GM21723 (cell line): ENCODE measurements around the gene SLC6A15.

ENCODE experiments used
- ATAC-seq: cut with Tn5 transposase; IDR thresholded peaks from one replicate; pipeline ENCODE4 v1.9.1; 2021; ENCODE audit warnings: mild to moderate bottlenecking, moderate library complexity; ENCODE audit not compliant: unreplicated experiment

The SLC6A15 gene

DNA sequence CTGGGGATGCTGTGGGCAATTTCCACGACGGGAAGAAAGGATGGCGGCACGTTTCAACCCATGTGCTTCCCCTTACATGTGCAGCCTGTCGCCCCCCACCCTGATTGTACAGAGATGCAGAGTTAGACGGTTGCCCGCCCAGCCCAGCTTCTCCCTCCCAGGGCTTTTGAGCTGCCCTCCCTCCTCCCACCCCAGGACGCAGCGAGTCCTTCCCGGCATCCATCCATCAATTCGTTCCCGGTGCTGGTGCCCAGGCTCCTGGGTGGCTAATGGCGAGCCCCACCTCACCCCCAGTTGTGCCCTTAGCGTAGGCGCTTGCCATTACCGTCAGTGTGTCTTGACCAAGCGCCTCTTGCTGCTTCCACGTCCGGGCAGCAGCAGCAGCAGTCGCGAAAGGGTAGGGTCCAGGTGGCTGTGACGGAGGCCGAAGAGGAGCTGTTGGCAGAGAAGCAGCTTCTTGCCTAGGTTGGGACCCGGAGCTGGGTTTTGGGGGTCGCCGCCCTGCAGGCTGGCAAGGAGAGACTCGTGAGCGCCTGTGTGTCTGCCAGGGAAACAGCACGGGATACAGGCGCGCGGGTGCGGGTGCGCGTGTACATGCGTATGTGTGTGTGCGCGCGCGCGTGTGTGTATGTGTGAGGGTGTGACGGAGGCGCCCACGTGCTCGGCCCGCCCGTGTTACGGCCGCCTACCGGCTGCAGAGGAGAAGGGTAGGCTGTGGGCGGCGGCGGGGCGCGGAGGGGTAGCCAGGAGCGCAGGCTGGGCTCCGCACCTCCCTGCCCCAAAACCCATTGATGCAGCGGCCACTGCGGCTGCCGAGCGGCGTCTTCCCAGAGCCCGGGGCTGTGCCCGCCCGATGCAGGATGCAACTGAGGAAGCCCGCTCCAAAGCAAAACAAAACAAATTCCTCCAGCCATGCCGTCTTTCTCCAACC, at the start of gene SLC6A15:
Gene SLC6A15 (minus strand): TSS at position 602 of the 931 bp plus-strand sequence. CDS start 20,679 bp downstream, outside the sequence.
- ATAC-seq = no peak

DNA sequence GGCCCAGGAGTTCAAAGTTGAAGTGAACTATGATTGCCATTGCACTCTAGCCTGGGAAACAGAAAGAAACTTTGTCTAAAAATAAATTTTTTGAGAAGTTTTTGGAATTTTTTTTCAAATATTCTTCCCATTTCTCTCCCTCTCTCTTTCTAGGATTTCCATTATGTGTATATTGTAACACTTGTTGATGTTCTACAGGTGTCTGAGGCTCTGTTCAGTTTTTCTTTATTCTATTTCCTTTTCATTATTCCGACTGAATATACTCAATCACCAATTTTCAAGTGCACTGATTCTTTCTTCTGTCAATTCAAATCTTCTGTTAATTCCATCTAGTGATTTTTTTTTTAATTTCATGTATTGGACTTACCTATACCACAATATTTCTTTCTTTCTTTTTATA, 48.3 kb upstream of the SLC6A15 start:
- no peak for ATAC-seq

DNA sequence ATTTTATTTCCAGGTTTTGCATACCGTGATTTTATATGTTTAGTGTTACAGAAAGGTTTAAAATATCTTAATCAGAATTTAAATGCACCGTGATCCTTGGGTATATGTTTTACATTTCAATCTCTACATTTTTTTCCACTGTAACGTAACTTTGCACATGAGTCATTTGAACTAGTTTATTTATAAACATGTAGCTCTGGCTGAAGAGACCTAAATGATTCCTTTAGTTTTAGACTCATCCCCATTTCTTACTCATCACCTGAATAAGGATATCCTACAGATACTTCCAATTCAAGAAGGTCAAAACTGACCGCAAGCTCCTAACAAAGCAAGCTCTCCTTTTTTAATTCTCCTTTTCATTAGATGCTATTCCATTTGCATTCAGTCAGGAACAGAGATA, 42.7 kb upstream of the SLC6A15 start:
- no peak for ATAC-seq

DNA sequence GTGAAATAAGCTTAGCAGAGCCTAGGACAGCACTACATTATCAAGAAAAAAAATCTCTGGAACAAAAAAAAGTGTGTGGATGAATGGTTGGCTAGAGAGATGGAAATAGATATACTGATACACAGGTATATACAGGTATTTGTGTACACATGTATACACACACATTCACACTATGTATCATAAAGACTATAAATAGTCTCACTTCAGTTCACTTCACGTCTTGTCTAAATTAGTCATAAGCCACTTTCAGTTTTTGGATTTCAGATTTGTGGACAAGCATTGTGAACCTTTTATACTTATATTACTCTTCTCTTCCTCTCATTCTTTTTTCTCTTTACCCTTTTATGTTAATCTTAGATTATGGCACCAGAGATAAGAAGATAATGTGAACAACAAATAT, 41.8 kb upstream of the SLC6A15 start:
- no peak for ATAC-seq

DNA sequence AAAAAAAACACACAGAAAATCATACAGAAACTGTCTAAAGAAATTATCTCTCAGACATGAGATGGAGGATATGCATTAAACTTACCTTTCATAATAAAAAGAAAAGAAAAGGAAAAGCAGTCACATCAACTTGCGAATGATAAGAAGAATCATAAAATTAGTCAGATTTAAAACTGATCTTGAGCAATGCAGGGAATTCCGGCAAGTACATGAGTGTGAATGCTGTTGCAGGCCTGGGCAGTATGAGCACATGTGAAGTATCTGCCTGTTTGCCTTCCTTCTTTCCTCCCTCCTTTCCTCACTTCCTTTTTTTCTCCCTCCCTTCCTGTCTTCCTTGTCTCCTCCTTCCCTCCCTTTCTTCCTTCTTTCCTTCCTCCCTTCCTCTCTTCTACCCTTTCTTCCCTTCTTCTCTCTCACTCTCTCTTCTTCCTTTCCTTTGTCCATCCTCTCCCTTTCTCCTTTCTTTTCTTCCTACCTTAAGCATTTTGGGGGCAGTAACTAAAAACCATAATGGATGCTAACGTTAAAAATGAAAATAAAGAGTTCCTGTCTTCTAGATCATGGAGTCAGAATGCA, 38.5 kb upstream of the SLC6A15 start:
- ATAC-seq = no peak

DNA sequence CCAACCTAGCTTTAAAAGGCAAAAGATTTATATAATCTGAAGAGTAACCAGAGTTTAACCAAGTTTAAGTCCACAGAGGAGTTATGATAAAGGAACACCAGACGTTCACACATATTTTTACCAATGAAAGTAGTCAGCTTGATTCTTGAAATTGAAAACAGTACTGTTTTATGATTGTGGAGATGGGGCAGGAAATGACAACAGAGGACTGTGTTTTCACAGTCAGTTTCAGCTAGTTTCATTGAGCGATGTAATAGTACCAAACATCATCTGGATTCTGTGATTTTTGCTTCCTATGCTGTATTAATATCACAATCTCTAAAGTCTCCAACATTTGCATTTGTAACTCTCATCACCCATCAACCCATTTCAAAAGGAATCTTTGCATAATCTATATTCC, 34.2 kb upstream of the SLC6A15 start:
- ATAC-seq = no peak

DNA sequence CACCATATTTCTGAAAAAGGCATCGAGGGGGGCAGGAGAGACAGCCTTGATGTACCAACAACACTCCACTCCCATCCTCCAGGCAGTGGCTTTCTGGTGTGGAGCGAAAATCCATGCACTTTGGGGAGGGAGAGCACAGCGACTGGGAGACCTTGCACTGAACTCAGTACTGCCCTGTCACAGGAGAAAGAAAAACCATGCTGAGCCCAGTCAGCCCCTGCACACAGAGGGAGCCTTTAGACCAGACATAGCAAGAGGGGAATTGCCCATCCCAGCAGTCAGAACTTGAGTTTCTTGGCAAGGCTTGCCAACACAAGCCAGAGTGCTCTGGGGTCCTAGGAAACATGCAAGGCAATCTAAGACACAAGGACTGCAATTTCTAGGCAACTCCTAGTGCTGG, 24.8 kb upstream of the SLC6A15 start:
- ATAC-seq = no peak

DNA sequence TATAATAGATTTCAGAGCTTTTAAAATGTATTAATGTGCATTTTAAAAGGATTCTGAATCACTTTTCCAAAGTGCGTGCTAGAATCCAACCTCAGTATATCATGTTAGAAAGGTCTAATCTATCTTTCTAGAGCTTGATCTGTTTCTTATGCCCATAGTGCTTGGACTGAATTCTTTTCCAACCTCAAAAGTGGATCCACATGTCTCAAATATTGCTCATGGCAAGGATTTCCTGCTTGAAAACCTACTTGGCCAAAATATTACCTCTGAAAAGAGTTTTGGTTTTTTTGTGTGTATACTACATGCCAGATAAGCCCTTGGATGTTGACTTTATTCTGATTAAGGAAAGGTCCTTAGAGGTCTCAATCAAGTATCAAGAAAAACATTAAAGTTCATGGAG, 16.9 kb upstream of the SLC6A15 start:
- ATAC-seq = no peak

DNA sequence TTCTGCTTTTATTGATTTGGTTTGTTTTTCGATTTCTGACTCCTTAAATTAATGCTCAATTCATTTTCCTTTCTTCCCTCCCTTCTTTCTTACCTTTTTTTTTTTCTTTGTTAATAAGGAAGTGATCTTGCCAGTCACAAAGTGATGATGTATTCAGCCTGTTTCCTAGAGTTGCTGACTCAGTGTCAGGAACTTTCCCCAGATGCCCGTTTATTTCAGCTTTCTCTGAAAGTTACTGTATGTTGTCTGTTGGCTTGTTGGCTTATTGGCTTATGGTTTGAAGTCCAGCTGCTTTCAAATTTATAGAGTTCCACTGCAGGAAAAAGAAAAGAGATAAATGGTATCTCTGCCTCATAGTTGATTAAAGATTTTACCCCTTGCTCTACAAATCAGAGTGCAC, 12.4 kb upstream of the SLC6A15 start:
- ATAC-seq = no peak

DNA sequence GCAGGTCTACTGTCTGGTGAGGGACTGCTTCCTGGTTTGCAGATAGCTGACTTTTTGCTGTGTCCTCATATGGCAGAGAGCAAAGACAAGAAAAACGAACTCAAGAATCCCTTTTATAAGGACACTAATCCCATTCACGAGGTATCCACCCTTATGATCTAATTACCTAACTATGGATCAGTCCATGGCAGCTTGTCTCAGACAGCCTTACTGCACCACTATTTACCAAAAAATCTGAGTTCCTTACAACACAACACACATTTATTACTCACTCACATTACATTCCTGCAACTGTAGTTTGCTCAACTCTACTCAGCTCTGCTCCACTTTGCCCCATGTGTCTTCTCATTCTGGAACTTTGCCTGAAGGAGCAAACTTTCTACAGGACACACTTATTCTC, 10.1 kb upstream of the SLC6A15 start:
- no peak for ATAC-seq

DNA sequence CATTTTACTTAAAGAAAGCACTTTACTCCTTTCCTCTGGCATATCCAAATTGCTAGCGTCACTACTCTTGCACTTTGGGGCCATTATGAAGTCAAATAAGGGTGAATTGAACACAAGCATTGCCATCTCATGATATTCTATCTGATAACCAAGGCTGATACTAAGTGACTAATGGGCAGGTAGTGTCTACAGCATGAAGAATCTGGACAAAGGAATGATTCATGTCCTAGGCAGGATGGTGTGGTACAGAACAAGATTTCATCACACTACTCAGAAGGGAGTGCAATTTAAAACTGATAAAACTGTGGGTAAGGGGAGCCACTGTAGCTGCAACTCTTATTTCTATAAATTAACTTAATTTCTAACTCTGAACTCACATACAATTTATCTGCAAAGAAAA, 7.7 kb upstream of the SLC6A15 start:
- ATAC-seq = no peak

DNA sequence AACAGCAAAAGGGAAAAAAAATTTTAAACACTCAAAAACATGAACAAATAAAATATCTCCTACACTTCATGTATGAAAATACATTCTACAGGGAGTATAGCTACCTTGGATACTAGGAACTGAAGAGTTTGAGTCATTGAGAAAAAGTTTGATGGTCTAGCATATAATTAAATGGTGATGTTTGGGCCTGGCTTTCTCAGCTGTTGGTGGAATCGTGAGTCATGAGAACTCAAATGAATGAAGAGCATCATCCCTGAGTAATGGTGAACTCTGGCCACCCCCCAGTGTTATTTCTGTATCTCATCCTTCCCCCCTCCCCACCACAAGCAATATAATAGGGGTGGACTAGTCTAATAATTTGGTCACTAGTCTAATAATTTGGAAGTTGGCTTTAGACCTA, 6.7 kb upstream of the SLC6A15 start:
- no peak for ATAC-seq

DNA sequence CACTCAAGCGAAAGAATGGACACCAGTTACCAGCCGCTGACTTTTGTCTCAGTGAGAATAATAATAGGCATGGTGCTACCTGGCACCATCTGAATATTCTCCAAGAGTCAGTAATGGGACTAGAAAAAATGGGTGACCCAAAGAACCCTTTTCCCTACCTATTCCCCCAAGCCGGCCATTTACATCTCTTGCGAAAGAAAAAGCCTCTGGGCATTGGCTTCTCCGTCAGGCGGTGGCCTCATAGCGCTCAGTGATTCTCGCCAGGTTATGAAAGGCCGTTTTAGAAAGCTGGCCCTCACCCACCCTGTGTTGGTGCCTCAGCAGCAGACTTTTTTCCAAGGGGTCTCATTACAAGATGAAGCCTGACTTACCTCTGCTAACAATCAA, 523 bp upstream of the SLC6A15 start:
- no peak for ATAC-seq

DNA sequence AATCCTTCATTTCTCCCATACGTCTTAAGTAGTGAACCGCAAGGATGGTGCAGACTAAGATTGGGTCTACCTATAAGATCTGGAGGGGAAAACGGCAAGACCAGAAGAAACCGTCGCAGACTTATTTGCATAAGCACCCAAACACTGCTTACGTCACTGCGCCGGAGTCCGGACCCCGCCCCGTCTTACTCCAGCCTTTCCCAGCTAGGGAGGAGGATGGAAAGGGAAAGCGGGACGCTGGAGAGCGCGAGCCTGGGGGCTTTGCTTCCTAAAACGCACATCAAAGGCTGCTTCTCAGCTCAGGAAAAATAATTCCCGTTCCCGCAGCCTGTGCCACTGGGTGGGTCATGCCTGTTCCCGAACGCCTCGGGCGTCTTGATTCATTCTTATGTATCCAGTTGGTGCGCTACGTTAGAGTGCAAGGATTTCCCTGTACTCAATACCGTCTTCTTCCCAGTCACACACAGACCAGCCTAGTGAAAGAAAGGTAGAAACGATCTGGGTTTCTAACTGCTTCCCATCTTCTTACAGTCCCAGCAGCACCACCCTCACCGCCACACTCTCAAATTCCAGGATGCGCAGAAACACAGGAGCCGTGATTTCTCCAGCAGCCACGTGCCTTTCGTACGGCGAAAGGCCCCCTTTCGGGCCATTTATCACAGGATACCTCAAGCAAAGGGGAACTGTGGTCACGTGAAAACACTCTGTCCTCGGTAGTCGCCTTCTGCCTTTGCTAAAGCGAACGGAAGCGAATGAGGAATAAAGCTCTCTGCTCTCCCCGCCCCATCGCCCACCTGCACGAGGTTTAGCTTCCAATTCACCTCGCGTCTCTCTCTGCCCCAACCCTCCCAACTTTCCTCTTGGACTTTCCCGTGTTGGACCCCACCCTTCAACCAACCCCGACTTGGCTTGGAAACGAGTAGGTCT, 1.1 kb downstream of the SLC6A15 start:
- ATAC-seq = no peak

DNA sequence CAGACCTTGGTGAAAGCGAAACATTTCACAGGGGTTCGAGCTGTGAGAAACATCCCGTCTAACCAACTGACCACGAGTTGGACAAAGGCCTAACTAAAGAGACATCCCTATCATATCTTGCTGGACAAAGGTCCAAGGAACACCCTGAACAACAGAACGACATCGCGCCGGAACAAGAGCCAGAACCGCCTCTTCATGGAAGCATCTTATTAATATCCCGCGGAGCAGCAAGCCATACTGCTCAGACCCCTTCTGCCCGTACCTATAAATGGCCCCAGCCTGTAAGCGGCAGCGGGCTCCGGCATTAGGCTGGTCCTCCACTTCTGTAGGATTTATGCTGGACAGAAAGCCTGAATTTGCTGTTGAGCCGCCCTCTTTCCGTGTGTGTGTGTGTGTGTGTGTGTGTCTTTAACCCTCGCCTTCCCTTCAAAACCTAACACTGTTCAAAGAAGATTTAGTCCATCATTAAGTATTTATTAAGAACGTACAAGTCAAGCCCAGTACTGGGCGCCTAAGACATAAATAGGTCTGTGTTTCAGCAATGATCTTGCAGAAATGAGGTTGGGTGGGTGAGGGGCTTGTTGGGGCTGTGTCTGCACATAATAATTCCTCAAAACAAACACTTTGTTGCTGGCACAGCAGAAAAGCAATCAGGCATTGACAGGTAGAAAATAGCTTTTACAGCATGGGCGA, 1.9 kb downstream of the SLC6A15 start:
- no peak for ATAC-seq

DNA sequence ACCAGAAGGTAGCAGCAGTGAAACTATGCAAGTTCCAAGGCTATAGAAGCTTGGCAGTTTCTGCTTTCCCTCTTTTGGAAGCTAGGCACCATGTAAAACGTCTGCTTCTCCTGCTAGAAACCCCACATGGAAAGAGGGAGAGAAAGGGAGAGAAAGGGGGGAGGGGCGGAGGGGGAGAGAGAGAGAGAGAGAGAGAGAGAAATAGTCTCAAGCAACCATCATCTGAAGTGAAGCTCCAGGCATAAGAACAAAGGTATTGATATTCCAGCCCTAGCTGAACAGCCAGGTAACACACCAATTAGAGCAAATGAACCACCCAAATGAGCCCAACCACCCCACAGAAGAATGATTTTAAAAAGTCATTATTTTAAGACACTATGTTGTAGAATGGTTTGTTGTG, 8.5 kb downstream of the SLC6A15 start:
- no peak for ATAC-seq

DNA sequence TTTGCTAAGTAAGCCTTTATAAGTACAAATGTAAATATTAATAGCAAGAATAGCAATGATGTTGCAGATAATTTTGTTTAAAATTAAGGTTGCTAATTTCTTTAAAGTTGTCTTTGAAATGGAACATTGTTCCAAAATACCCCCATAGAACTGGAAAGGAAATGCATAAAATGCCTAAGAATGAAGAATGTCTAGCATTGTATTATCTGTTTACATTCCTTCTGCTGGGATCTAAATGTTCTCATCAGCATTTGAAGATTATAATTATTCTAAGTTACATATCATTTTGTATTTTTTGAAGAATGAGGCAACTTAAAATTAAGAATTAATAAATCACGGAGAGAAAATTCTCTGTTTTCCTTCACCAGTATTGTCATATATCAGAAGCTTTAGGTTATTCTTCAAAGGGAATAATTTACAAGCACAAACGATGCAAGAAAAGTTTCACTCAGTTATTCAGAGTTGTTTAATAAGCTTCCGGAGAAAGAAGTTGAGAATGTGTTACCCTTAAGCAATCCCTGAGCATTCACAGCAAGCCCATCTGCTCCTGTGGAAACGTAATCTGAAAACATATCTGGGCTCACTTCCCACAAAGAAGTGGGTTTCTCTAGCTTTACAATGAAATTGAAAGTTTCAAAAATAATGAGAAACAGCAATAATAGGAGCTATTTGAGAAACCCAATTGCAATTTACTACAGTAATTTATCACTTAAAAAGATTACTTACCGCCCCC, 21.3 kb downstream of the SLC6A15 start:
- ATAC-seq = no peak

DNA sequence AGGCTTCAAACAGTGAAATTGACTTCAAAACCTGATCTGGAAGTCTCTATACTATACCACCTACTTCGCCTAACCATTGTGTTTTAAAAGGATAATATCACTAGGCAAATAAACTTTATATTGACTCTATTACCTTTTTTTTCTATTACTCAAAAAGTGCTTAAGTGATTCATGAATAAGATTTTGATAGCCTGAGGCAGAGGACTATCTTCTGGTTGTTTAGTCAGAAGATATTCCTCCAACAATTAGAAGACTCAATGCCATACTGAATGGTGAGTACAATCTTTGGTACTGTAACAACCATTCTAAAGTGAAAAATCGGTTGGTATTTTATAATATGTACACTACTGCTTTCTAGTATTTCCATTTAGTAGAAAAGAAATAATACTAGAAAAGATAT, 22.8 kb downstream of the SLC6A15 start:
- no peak for ATAC-seq

DNA sequence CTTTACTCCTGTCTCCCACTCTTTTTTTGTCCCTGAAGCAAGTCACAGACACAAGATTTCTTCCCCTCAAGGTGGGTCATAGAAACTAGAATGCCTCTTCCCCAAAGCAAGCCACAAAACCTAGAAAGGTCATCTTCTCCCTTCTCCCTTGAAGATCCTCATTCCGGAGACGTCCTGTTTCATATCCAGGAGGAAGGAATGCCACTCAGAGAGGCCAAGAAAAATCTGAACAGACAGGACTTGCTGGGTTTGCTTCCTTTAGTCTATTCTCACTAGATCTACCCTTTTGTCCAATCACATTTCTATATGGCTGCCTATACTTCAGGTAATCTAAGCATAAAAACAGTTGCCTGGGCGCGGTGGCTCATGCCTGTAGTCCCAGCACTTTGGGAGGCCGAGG, 23.7 kb downstream of the SLC6A15 start:
- ATAC-seq = no peak

DNA sequence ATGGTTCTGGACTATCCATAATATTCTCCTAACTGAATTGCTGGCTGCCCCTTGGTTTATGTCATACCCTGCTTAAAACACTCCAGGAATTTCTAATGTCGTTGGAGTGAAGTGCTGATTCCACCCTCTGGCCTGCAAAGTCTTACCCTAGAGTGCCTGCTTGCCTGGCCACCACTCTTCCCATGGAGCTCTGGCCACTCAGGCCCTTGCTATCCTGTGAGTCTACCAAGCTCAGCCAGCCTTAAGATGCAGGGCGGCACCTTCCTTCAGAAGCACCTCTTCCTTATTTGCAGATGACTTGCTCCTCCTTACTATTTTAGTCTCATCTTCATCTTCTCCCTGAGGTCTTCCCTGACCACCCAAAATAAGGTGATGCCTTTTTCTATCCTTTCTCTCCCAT, 35.3 kb downstream of the SLC6A15 start:
- no peak for ATAC-seq
